ENCODE data around the gene PID1.

DNA sequence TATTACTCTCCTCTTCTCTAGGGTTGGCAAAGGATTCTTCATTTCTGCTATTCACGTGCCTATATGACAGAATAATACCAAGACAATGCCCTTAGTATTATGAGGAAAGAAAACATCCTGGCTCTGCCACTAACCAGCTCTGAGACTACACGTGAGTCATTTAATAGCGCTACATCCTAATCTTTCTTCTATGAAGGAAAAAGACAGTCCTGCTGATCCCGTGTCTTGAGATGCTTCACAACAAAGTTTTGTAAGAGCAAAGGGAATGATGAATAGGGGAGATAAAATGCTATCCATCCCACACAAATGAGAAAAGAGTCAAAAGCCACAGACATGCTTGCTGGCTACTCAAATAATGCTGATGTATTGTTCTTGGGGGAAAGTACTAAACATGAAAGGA lies 152.8 kb downstream of the PID1 start:
- no peak for TF ChIP-seq EZH2 (IDR thresholded peaks at IDR 0.05)
- TF ChIP-seq, protein P1, sequence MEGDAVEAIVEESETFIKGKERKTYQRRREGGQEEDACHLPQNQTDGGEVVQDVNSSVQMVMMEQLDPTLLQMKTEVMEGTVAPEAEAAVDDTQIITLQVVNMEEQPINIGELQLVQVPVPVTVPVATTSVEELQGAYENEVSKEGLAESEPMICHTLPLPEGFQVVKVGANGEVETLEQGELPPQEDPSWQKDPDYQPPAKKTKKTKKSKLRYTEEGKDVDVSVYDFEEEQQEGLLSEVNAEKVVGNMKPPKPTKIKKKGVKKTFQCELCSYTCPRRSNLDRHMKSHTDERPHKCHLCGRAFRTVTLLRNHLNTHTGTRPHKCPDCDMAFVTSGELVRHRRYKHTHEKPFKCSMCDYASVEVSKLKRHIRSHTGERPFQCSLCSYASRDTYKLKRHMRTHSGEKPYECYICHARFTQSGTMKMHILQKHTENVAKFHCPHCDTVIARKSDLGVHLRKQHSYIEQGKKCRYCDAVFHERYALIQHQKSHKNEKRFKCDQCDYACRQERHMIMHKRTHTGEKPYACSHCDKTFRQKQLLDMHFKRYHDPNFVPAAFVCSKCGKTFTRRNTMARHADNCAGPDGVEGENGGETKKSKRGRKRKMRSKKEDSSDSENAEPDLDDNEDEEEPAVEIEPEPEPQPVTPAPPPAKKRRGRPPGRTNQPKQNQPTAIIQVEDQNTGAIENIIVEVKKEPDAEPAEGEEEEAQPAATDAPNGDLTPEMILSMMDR (IDR thresholded peaks at IDR 0.05) = no peak

Data from neural progenitor cell (in vitro differentiated cells).